Ovary (tissue), 3 donors: ENCODE data around the gene BRD3.

Source experiments
- CTCF ChIP-seq, 3 donors: fragments of 450-650 bp in 2 of 3; fragments of 200-600 bp in 1 of 3; IDR thresholded peaks; one replicate each; pipeline versions ENCODE4 v1.5.1 to v1.8.0; 2016 to 2022; ENCODE audit warnings: antibody characterized with exemption in 3 of 3, mild to moderate bottlenecking in 1 of 3
- POLR2A ChIP-seq: fragments of 450-650 bp; IDR thresholded peaks from one replicate; pipeline ENCODE4 v1.6.1; 2017; ENCODE audit warnings: antibody characterized with exemption, mild to moderate bottlenecking, moderate library complexity
- donor health status: DM: no; HTN: no; CAD: no.

GRCh38 chr9:134047868-134048581 is 19.8 kb downstream of the BRD3 start:
- TF ChIP-seq POLR2A (no peak), CTCF (IDR thresholded peaks at IDR 0.05) (no peak)
